Measurements from ENCODE around the gene DNAJA2. TPM values are rescaled to one million over a fixed set of nuclear protein-coding genes. Genes with fewer than 3 reads are reported as not detected.

DNAJA2 gene
- total RNA-seq, 1 donor from 2014 or later = 65.3 TPM

DNA sequence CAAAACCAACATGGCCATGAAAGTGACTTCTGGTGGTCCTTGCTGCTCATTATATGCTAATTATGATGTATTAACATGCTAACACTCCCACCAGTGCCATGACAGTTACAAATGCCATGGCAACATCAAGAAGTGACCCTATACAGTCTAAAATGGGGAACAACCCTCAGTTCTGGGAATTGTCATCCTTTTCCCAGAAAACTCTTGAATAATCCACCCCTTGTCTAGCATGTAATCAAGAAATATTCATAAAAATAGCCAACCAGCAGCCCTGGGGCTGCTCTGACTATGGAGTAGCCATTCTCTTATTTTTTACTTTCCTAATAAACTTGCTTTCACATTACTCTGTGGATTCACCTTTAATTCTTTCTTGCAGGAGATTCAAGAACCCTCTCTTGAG, 35.9 kb downstream of the DNAJA2 start:
- no peaks in the 10 kb centered on the region for H3K27me3 Mint-ChIP-seq (ENCODE audit: low read depth)
- no peak for TF ChIP-seq CTCF (conservative IDR thresholded peaks at IDR 0.05)
- H3K9me3 Mint-ChIP-seq = no peaks in the 10 kb centered on the region
- no peak for DNase-seq (ENCODE audit: low read depth, low spot score)
- H3K27ac Mint-ChIP-seq (ENCODE audit: unreplicated experiment) = no peak overlapping the region
- no peaks in the 10 kb centered on the region for H3K4me1 Mint-ChIP-seq
- H3K36me3 Mint-ChIP-seq (ENCODE audit: low read depth) = no peaks in the 10 kb centered on the region
- no peak overlapping the region for H3K4me3 Mint-ChIP-seq

GRCh38 chr16:46932802-46933201, 40.7 kb downstream of the DNAJA2 start:
- Mint-ChIP-seq H3K27me3 (ENCODE audit: low read depth) (no peaks in the 10 kb centered on the region), H3K27ac (ENCODE audit: unreplicated experiment) (no peak overlapping the region), H3K9me3 (no peaks in the 10 kb centered on the region), H3K4me1 (no peaks in the 10 kb centered on the region), H3K4me3 (no peak overlapping the region), H3K36me3 (ENCODE audit: low read depth) (peaks cover 9% of the 10 kb centered on the region)
- DNase-seq (ENCODE audit: low read depth, low spot score) = no peak
- TF ChIP-seq CTCF (conservative IDR thresholded peaks at IDR 0.05) = no peak

DNA sequence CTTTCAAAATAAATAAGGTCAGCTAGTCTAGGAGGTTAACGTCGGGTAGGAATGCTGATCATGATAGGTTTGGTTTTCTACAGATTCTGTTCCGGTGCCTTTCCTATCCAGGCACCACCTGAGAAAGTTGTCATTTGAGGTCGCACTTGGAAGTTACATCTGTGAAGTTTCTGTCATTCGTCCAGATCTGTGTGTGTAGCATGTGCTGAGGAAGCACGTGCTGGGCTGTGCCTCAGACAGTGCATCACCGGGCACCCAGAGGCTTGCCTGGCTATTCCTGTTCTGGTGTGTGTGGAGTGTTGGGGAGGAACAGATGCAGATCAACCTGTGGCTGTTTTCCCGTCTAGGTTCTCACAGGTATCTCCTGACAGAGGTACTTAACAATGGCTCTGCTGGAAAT, 42.6 kb downstream of the DNAJA2 start:
- no peaks in the 10 kb centered on the region for H3K27me3 Mint-ChIP-seq (ENCODE audit: low read depth)
- no peaks in the 10 kb centered on the region for H3K9me3 Mint-ChIP-seq
- peaks cover 12% of the 10 kb centered on the region for H3K36me3 Mint-ChIP-seq (ENCODE audit: low read depth)
- DNase-seq (ENCODE audit: low read depth, low spot score) = no peak
- no peak overlapping the region for H3K4me3 Mint-ChIP-seq
- no peaks in the 10 kb centered on the region for H3K4me1 Mint-ChIP-seq
- no peak overlapping the region for H3K27ac Mint-ChIP-seq (ENCODE audit: unreplicated experiment)
- TF ChIP-seq CTCF (conservative IDR thresholded peaks at IDR 0.05) = no peak

DNA sequence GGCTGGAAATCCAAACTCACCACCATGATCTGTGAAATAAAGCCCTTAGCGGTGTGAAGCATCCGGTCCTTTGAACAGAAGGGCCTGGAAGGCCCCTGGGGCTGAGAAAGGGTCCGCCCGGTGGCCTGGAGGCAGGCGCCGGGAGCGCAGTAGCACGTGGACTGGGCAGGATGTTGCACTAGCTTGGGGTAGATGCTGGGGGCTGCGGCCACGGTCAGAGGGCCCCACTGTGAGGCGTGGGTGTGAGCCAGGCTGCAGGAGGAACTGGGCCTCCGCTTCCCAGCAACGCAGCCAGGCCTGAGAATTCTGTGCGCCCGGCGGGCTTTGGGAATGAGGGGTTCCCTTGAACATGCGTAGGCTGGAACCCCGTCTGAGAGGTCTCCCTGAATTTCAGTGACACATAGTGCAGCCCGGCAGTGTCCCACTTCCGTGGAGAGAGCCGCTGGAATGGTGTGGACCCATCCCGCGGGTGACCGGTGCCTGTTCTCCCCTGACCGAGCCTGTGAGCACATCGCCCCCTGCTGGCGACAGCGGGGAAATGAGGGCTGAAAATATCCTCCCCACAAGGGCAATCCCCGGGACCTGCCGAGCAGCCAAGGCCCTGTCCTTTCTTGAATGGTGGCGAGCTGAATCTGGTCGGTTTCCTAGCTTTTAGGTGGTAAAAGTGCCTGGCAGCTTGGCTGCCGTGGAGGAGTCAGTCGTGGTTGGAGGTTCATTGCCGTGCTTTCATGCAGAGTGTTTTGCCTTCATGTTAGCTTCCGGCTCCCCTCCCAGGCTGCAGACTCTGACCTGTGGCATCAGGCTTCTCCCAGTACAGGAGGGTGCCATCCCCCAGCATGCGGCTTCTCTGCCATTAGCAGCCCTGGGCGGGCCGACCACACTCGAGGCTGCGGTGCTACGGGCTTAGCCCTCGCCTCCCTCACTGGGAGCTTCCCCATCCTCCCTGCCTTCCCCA, 43.8 kb downstream of the DNAJA2 start:
- Mint-ChIP-seq H3K4me1 (no peaks in the 10 kb centered on the region), H3K27ac (ENCODE audit: unreplicated experiment) (no peak overlapping the region), H3K36me3 (ENCODE audit: low read depth) (peaks cover 12% of the 10 kb centered on the region), H3K9me3 (no peaks in the 10 kb centered on the region), H3K4me3 (no peak overlapping the region), H3K27me3 (ENCODE audit: low read depth) (no peaks in the 10 kb centered on the region)
- DNase-seq (ENCODE audit: low read depth, low spot score) = peak; percentile 81
- peak; percentile 86 for TF ChIP-seq CTCF (conservative IDR thresholded peaks at IDR 0.05)

GRCh38 chr16:46928811-46929210, 44.7 kb downstream of the DNAJA2 start:
- H3K27ac Mint-ChIP-seq (ENCODE audit: unreplicated experiment) = no peak overlapping the region

More at GRCh38 chr16:46928811-46929210, 44.7 kb downstream of the DNAJA2 start:
- H3K4me3 Mint-ChIP-seq = no peak overlapping the region
- TF ChIP-seq CTCF (conservative IDR thresholded peaks at IDR 0.05) = no peak
- H3K9me3 Mint-ChIP-seq = no peaks in the 10 kb centered on the region
- no peaks in the 10 kb centered on the region for H3K27me3 Mint-ChIP-seq (ENCODE audit: low read depth)
- H3K4me1 Mint-ChIP-seq = no peaks in the 10 kb centered on the region
- no peak for DNase-seq (ENCODE audit: low read depth, low spot score)
- H3K36me3 Mint-ChIP-seq (ENCODE audit: low read depth) = peaks cover 12% of the 10 kb centered on the region

Data from neural crest cell (in vitro differentiated cells).